ENCODE results near the gene VMP1.

Gene VMP1

GRCh38 chr17:59707149-59707970 is at the start of gene VMP1, which contains the start of gene PTRH2 (continued):
- TF ChIP-seq TRIM28 (IDR thresholded peaks at IDR 0.05; ENCODE audit: borderline replicate concordance, low read length) (no peak), TCF7L2 (IDR thresholded peaks at IDR 0.05; ENCODE audit: borderline replicate concordance, low read depth, low read length) (no peak), ZNF350 (tag by site-specific recombination; IDR thresholded peaks at IDR 0.05) (no peak), ZNF221 (tag by site-specific recombination; IDR thresholded peaks at IDR 0.05; ENCODE audit: borderline replicate concordance) (no peak), ZNF580 (tag by site-specific recombination; IDR thresholded peaks at IDR 0.05) (peak; percentile 100), ZNF335 (tag by site-specific recombination; conservative IDR thresholded peaks at IDR 0.05) (peak; percentile 67; the same call in 1 of the 2 replicates), ZNF433 (tag by site-specific recombination; IDR thresholded peaks at IDR 0.05; ENCODE audit: low read depth) (no peak), ZEB2 (tag by site-specific recombination; IDR thresholded peaks at IDR 0.05) (peak; percentile 66), ZNF391 (tag by site-specific recombination; IDR thresholded peaks at IDR 0.05; ENCODE audit: borderline replicate concordance, low read depth) (0 out of 2 replicates have a peak, but pooled peaks have one; percentile 23), ZNF768 (tag by site-specific recombination; IDR thresholded peaks at IDR 0.05) (no peak), ZNF16 (tag by site-specific recombination; IDR thresholded peaks at IDR 0.05; ENCODE audit: low read depth) (no peak), ZNF175 (tag by site-specific recombination; IDR thresholded peaks at IDR 0.05) (no peak), ZNF660 (tag by site-specific recombination; IDR thresholded peaks at IDR 0.05) (peak; percentile 45), ZNF26 (tag by site-specific recombination; IDR thresholded peaks at IDR 0.05) (no peak), KLF8 (tag by site-specific recombination; IDR thresholded peaks at IDR 0.05) (peak; percentile 66), ZNF48 (tag by site-specific recombination; IDR thresholded peaks at IDR 0.05) (no peak), ZNF280D (tag by site-specific recombination; IDR thresholded peaks at IDR 0.05) (no peak), ZNF560 (tag by site-specific recombination; IDR thresholded peaks at IDR 0.05; ENCODE audit: borderline replicate concordance) (no peak), ZNF274 (IDR thresholded peaks at IDR 0.05; ENCODE audit: low read length) (no peak), ZNF274 (tag by site-specific recombination; IDR thresholded peaks at IDR 0.05; ENCODE audit: borderline replicate concordance) (no peak), ATF2 (tag by site-specific recombination; IDR thresholded peaks at IDR 0.05; ENCODE audit: low read depth) (no peak), GLI4 (tag by site-specific recombination; IDR thresholded peaks at IDR 0.05) (0 out of 2 replicates have a peak, but pooled peaks have one; percentile 35), ZNF664 (tag by site-specific recombination; IDR thresholded peaks at IDR 0.05) (no peak), ZNF792 (tag by site-specific recombination; IDR thresholded peaks at IDR 0.05) (no peak), BCL11B (tag by site-specific recombination; IDR thresholded peaks at IDR 0.05; ENCODE audit: low read depth) (no peak), ZNF174 (tag by site-specific recombination; IDR thresholded peaks at IDR 0.05) (no peak), ZNF138 (tag by site-specific recombination; IDR thresholded peaks at IDR 0.05; ENCODE audit: borderline replicate concordance) (no peak), ZNF626 (tag by site-specific recombination; IDR thresholded peaks at IDR 0.05) (no peak), ZNF132 (tag by site-specific recombination; IDR thresholded peaks at IDR 0.05; ENCODE audit: borderline replicate concordance) (no peak), MEIS1 (CRISPR knock-in tag; IDR thresholded peaks at IDR 0.05; ENCODE audit: borderline replicate concordance) (no peak), ZNF148 (tag by site-specific recombination; IDR thresholded peaks at IDR 0.05; ENCODE audit: borderline replicate concordance) (no peak), ZNF776 (tag by site-specific recombination; IDR thresholded peaks at IDR 0.05; ENCODE audit: borderline replicate concordance) (no peak)
